ENCODE results near the gene LGALS7B.
"Not testable (repeated sequence)": the region's sequence is repeated elsewhere in the genome, so short reads cannot be mapped to it uniquely, and the experiment has no call there.

LGALS7B gene

DNA sequence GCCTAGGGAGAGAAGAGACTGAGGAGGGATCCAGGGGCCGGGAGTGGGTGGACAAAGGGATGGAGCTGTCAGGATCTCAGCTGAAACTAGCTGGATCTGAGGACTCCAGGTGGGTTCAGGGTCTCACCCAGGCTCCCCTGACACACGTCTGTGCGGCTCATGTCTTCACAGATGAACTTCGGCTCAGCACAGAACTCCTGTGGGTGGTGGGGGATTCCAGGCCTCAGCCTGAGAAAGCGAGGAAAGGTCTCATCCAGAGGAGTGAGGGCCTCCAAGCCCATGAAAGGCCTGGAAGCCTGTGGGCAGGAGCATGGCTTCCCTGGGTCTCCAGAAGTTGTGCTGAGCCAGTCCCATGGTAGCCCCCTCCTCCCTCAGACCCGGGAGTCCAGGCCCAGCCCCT is 46.1 kb upstream of the LGALS7B start:
- TF ChIP-seq, protein P1, sequence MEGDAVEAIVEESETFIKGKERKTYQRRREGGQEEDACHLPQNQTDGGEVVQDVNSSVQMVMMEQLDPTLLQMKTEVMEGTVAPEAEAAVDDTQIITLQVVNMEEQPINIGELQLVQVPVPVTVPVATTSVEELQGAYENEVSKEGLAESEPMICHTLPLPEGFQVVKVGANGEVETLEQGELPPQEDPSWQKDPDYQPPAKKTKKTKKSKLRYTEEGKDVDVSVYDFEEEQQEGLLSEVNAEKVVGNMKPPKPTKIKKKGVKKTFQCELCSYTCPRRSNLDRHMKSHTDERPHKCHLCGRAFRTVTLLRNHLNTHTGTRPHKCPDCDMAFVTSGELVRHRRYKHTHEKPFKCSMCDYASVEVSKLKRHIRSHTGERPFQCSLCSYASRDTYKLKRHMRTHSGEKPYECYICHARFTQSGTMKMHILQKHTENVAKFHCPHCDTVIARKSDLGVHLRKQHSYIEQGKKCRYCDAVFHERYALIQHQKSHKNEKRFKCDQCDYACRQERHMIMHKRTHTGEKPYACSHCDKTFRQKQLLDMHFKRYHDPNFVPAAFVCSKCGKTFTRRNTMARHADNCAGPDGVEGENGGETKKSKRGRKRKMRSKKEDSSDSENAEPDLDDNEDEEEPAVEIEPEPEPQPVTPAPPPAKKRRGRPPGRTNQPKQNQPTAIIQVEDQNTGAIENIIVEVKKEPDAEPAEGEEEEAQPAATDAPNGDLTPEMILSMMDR (IDR thresholded peaks at IDR 0.05; ENCODE audit: control insufficient read depth, extremely low read depth, insufficient read depth) = no peak
- no peak overlapping the region for H3K4me3 ChIP-seq (ENCODE audit: low read depth, low read length)
- DNase-seq (ENCODE audit: low read depth) = no peak

DNA sequence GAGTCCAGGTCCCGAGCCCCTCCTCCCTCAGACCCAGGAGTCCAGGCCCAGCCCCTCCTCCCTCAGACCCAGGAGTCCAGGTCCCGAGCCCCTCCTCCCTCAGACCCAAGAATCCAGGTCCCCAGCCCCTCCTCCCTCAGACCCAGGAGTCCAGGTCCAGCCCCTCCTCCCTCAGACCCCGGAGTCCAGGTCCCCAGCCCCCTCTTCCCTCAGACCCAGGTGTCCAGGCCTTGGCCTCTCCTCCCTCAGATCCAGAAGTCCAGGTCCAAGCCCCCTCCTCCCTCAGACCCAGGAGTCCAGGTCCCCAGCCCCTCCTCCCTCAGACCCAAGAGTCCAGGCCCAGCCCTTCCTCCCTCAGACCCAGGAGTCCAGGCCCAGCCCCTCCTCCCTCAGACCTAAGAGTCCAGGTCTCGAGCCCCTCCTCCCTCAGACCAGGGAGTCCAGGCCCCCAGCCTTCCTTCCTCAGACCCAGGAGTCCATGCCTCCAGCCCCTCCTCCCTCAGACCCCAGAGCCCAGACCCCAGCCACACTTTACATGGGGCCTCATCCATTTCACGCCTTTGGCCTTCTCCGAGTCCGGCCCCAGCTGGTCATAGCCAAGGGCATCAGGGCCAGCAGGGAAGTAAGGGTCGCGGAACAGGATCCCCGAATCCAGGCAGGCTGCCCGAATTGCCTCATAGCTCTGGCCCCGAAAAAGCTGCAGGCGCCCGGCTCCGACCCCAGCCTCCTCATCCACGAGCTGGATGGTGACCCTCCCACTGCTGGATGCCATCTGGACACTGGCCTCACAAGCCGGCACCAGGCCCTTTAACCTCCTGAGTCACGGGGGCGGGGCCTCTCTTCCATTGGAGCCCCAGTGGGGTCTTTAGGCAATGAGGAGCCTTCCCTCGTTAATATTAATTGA is 45.4 kb upstream of the LGALS7B start:
- TF ChIP-seq, protein P1 (IDR thresholded peaks at IDR 0.05; ENCODE audit: control insufficient read depth, extremely low read depth, insufficient read depth) = no peak

DNA sequence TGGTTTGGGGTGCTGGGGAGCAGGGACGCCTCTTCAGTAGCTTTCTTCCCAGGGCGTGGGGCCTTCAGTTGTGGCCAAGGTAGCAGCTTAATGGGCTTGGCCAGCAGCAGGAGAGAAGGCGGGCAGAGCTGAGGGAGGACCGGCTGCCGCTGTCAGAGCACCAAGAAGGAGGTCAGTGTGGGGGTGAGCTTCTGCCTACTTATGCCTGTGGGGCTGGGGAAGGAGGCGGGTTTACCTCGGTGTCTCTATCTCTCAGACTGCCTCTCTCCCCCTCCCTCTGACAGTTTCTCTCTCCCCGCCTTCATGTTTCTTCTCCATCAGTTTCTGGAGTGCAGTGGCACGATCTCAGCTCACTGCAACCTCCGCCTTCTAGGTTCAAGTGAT is 44.7 kb upstream of the LGALS7B start, which contains the start of gene CAPN12:
CAPN12 (minus strand) TSS at position 177 of the 384 bp plus-strand sequence. CDS start 309 bp downstream, outside the sequence.
- H3K4me3 ChIP-seq (ENCODE audit: low read depth, low read length) = no peak within 1 kb of the TSS
- TF ChIP-seq, protein P1 (IDR thresholded peaks at IDR 0.05; ENCODE audit: control insufficient read depth, extremely low read depth, insufficient read depth) = no peak
- no peak for DNase-seq (ENCODE audit: low read depth)

More for the DNA sequence above, 45.4 kb upstream of the LGALS7B start:
- H3K4me3 ChIP-seq (ENCODE audit: low read depth, low read length) = no peak overlapping the region
- DNase-seq (ENCODE audit: low read depth) = no peak

DNA sequence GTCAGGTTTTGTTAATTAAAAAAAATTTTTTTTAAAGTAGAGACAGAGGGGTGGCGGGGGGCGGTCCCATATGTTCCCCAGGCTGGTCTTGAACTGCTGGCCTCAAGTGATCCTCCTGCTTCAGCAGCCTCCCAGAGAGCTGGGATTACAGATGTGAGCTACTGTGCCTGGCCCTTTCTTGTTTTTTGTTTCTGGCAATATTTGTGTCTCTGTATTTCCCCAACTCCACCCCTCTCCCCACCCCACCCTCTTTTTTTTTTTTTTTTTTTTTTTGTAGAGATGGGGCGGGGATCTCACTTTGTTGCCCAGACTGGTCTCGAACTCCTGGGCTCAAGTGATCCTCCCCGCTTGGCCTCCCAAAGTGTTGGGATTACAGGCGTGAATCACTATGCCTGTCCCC is 44.1 kb upstream of the LGALS7B start:
- no peak overlapping the region for H3K4me3 ChIP-seq (ENCODE audit: low read depth, low read length)
- no peak for DNase-seq (ENCODE audit: low read depth)
- TF ChIP-seq, protein P1 (IDR thresholded peaks at IDR 0.05; ENCODE audit: control insufficient read depth, extremely low read depth, insufficient read depth) = no peak

DNA sequence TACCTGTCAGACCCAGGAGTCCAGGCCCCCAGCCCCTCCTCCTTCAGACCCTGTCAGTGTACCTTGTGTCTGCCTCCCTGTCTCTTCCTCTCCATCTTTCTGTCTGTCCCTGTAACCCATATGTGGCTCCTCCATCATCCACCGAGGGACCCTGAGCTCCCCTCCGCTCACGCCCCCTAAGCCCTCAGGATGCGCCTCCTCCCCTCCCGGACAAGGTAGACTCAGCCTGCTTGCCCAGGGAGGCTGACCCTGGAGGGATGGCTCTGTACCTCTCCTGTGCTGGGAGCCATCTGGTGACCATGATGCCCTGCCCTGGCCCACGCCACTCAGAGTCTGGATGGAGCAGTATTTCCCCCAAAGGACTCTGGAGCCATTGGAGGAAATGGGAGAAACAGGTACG is 43.7 kb upstream of the LGALS7B start:
- H3K4me3 ChIP-seq (ENCODE audit: low read depth, low read length) = no peak overlapping the region
- TF ChIP-seq, protein P1 (IDR thresholded peaks at IDR 0.05; ENCODE audit: control insufficient read depth, extremely low read depth, insufficient read depth) = no peak
- DNase-seq (ENCODE audit: low read depth) = no peak

DNA sequence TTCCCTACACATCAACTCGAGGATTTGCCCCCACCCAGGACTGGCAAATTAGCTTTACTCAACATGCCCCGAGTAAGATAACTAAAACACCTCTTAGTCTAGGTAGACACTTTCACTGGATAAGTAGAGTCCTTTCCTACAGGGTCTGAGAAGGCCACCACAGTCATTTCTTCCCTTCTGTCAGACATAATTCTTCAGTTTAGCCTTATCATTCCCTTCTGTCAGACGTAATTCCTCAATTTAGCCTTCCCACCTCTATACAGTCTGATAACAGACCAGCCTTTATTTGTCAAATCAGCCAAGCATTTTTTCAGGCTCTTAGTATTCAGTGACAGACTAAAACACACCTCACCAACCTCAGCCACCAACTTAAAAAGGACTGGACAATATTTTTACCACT is 35.2 kb upstream of the LGALS7B start:
- DNase-seq (ENCODE audit: low read depth); H3K4me3 ChIP-seq (ENCODE audit: low read depth, low read length): not testable (repeated sequence)

DNA sequence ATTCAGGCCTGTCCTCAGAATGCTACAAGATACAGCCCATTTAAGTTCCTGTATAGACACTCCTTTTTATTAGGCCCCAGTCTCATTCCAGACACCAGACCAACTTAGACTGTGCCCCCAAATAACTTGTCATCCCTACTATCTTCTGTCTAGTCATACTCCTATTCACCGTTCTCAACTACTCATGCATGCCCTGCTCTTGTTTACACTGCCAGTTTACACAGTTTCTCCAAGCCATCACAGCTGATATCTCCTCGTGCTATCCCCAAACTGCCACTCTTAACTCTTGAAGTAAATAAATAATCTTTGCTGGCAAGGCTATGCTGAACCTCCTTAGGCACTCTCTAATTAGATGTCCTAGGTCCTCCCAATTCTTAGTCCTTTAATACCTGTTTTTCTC is 34.8 kb upstream of the LGALS7B start:
- DNase-seq (ENCODE audit: low read depth) = not testable (repeated sequence)

DNA sequence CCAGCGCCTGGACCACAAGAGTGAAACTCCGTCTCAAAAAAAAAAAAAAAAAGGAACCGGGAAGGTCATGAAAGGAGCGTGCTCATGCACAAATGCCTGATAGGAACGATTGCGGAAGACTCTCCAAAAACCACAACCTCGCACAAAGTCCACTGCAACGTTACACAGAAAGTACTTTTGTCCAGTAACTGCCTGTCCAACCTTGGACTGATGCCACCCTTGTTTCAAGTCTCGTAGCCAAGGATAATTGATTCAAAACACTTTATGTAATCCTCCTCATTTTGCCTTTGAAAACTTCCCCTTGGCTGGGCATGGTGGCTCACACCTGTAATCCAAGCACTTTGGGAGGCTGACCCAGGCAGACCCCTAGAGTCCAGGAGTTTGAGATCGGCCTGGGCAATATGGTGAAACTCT is 29.4 kb upstream of the LGALS7B start:
- no peak overlapping the region for H3K4me3 ChIP-seq (ENCODE audit: low read depth, low read length)
- TF ChIP-seq, protein P1 (IDR thresholded peaks at IDR 0.05; ENCODE audit: control insufficient read depth, extremely low read depth, insufficient read depth) = no peak
- no peak for DNase-seq (ENCODE audit: low read depth)

More for the DNA sequence above, 34.8 kb upstream of the LGALS7B start:
- not testable (repeated sequence) for H3K4me3 ChIP-seq (ENCODE audit: low read depth, low read length)

DNA sequence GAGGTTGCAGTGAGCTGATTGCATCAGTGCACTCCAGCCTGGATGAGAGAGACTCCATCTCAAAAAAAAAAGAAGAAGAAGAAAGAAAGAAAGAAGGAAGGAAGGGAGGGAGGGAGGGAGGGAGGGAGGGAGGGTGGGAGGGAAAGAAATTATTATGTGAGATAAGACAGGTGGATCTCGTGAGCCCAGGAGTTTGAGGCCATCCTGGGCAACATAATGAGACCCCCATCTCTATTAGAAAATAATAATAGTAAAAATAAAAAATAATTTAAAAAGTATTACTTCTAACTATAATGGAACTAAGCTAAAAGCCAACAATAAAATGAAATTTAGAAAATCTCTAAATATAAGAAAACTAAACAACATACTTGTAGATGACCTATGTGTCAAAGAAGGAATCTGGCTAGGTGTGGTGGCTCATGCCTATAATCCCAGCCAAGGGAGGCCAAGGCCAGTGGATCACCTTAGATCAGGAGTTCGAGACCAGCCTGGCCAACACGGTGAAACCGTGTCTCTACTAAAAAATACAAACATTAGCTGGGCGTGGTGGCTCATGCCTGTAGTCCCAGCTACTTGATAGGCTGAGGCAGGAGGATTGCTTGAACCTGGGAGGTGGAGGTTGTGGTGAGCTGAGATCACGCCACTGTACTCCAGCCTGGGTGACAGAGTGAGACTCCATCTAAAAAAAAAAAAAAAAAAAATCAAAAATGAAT is 28.0 kb upstream of the LGALS7B start:
- H3K4me3 ChIP-seq (ENCODE audit: low read depth, low read length); DNase-seq (ENCODE audit: low read depth): not testable (repeated sequence)

DNA sequence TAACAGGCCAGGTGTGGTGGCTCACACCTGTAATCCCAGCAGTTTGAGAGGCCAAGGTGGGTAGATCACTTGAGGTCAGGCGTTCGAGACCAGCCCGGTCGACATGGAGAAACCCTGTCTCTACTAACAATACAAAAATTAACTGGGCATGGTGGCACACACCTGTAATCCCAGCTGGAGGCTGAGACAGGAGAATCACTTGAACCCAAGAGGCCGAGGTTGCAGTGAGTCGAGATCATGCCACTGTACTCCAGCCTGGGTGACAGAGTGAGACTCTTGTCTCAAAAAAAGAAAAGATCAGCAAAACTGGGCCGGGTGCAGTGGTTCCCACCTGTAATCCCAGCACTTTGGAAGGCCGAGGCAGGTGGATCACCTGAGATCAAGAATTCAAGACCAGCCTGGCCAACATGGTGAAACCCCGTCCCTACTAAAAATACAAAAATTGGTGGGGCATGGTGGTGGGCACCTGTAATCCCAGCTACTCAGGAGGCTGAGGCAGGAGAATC is 27.1 kb upstream of the LGALS7B start:
- not testable (repeated sequence) for H3K4me3 ChIP-seq (ENCODE audit: low read depth, low read length); DNase-seq (ENCODE audit: low read depth)

All from LNCaP clone FGC (cell line).